ENCODE measurements around the gene EPB41L3. TPM values are rescaled to one million over a fixed set of nuclear protein-coding genes. Genes with fewer than 3 reads are reported as not detected.

Gene EPB41L3
- total RNA-seq, 2 experiments from 2014 or later: 0.73 to 0.86 TPM

DNA sequence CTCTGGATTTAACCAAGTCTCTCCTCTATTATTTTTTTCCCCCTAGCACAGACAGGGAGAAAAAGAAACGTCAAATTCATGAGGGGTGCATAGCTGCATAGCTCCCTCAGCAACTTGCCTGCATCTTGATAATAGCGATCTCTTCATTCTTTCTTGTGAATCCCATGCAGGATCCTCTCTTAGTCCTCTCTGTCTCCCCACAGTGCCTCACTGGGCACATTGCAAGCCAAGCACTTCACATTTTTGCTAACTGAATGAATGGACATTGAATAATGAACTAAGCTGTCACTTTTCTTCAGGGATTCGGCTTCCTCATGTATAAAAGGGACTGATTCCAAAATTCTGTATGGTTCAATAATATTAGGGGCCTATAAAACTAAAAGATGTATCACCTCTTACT is 2.9 kb upstream of the EPB41L3 start:
- ChIA-PET CTCF (no interaction called here), POLR2A (no interaction called here)
- DNase-seq: no peak
- H3K9me3 Mint-ChIP-seq: no peaks in the 10 kb centered on the region
- peaks cover 3% of the 10 kb centered on the region for H3K4me1 Mint-ChIP-seq
- no peak overlapping the region for H3K27ac Mint-ChIP-seq
- H3K4me3 Mint-ChIP-seq: no peak overlapping the region
- H3K36me3 Mint-ChIP-seq (ENCODE audit: low read depth): no peaks in the 10 kb centered on the region
- H3K27me3 Mint-ChIP-seq: peaks cover 23% of the 10 kb centered on the region

DNA sequence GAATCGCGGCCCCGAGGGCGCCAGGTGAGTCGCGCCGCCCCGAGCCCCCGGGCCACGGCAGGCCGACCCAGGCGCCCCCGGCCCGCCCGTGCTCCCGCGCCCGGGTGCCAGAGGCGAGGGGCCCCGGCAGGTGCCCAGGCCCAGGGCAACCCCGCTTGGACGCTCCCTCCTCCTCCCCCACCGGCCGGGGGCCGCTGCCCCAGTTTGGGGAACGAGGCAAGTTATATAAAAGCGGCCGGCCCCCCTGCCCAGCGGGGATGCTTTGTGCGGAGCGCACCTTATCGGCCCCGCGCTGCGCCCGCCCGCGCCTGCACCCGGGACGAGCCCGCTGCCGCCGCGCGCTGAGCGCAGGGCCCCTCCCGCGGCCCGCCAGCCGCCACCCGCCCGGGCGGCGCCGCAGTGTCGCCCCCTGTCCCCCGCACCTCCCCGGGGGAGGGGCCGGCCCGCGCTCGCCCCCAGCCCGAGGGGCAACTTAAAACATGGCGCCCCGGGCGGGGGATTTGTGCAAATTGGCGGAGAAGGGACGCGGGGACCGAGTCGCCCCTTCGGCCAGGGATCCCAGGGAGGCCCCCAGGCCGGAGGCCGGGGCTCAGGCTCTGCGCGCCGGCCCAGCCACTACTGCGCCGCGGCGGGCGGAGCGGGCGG is 639 bp downstream of the EPB41L3 start:
- H3K27ac Mint-ChIP-seq: no peak overlapping the region
- no peak for DNase-seq
- ChIA-PET POLR2A (no interaction called here), CTCF (no interaction called here)
- no peaks in the 10 kb centered on the region for H3K36me3 Mint-ChIP-seq (ENCODE audit: low read depth)
- no peak overlapping the region for H3K4me3 Mint-ChIP-seq
- H3K9me3 Mint-ChIP-seq: no peaks in the 10 kb centered on the region
- peaks cover 3% of the 10 kb centered on the region for H3K4me1 Mint-ChIP-seq
- H3K27me3 Mint-ChIP-seq: peaks cover 31% of the 10 kb centered on the region

- no peak overlapping the region for H3K4me3 Mint-ChIP-seq
- no peak overlapping the region for H3K27ac Mint-ChIP-seq
- H3K36me3 Mint-ChIP-seq (ENCODE audit: low read depth): no peaks in the 10 kb centered on the region
- peaks cover 31% of the 10 kb centered on the region for H3K27me3 Mint-ChIP-seq
- ChIA-PET POLR2A (no interaction called here), CTCF (no interaction called here)
- H3K4me1 Mint-ChIP-seq: peaks cover 3% of the 10 kb centered on the region
- DNase-seq: no peak
- H3K9me3 Mint-ChIP-seq: no peaks in the 10 kb centered on the region
Measured at GRCh38 chr18:5542515-5543035, 1.2 kb downstream of the EPB41L3 start.

DNA sequence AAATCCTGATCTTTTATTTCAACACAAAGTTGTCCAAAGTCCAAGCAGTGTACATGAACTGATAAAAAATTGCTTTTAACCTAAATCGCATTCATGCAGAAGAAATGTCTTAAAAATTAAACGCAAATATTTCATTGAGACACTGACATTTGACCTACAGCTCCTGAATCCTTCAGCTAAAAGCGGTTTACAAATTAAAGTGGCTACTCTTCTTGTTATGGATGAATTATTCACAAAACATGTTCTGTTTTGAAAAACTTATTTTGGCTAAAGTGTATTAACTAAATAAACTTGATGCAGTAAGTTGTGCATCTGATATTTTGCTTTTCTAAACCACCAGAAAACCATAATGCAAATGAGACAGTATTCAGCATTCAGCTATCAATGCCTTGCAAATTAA is 2.2 kb downstream of the EPB41L3 start:
- H3K27me3 Mint-ChIP-seq: peaks cover 31% of the 10 kb centered on the region
- H3K36me3 Mint-ChIP-seq (ENCODE audit: low read depth): no peaks in the 10 kb centered on the region
- DNase-seq: no peak
- no peak overlapping the region for H3K27ac Mint-ChIP-seq
- peaks cover 3% of the 10 kb centered on the region for H3K4me1 Mint-ChIP-seq
- CTCF ChIA-PET: no interaction called here
- H3K9me3 Mint-ChIP-seq: no peaks in the 10 kb centered on the region
- H3K4me3 Mint-ChIP-seq: no peak overlapping the region
- POLR2A ChIA-PET: no interaction called here

DNA sequence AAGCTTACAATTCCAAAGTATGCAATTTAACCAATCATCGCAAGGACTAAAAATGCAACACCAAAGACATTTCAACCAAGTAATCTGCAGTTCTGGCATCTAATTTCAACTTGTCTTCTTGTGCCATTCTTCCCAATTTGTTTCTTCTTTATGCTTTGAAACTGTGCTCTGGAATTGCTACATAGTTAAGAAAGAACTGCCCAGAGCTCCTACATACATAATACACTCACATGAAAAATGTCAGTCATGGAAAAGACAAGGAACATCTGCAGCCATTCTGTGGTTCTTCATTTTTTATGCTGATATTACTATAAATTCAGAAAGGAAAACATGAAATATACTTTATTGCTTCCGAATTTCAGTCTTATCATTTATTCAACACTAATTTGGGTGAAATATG is 4.4 kb downstream of the EPB41L3 start:
- H3K9me3 Mint-ChIP-seq: no peaks in the 10 kb centered on the region
- no peaks in the 10 kb centered on the region for H3K36me3 Mint-ChIP-seq (ENCODE audit: low read depth)
- CTCF ChIA-PET: no interaction called here

GRCh38 chr18:5538544-5538943 is 5.3 kb downstream of the EPB41L3 start:
- H3K4me1 Mint-ChIP-seq: peaks cover 3% of the 10 kb centered on the region
- no peaks in the 10 kb centered on the region for H3K36me3 Mint-ChIP-seq (ENCODE audit: low read depth)
- no peak overlapping the region for H3K4me3 Mint-ChIP-seq
- H3K27ac Mint-ChIP-seq: no peak overlapping the region
- peaks cover 22% of the 10 kb centered on the region for H3K27me3 Mint-ChIP-seq
- H3K9me3 Mint-ChIP-seq: no peaks in the 10 kb centered on the region
- POLR2A ChIA-PET: no interaction called here
- no peak for DNase-seq
- CTCF ChIA-PET: interaction anchor here (0.6 to 0.7 kb wide), 2 partner anchors 176 to 843 kb away, joined by 3 to 4 read pairs; no protein-coding TSS in a partner anchor

More for the DNA sequence above, 4.4 kb downstream of the EPB41L3 start:
- DNase-seq: no peak
- peaks cover 3% of the 10 kb centered on the region for H3K4me1 Mint-ChIP-seq
- no peak overlapping the region for H3K27ac Mint-ChIP-seq
- no peak overlapping the region for H3K4me3 Mint-ChIP-seq
- POLR2A ChIA-PET: no interaction called here
- H3K27me3 Mint-ChIP-seq: peaks cover 25% of the 10 kb centered on the region

DNA sequence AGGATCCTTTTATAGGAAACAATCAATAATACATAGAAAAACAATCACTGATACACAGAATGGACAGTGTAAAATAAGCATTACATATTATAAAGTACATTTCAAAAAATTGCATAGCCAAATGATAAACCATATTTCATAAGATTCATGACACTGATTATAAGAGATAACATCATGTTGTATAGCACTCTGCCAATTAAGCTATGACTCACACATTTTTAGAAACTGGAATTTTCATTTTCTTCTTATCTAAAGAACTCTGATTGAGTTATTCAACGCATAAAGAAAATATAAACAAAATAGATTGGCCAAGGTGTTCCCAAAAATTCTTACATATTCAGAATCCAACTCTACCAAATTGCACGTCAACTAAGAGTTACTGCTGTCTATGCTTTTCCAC is 5.9 kb downstream of the EPB41L3 start:
- no peak overlapping the region for H3K4me3 Mint-ChIP-seq

DNA sequence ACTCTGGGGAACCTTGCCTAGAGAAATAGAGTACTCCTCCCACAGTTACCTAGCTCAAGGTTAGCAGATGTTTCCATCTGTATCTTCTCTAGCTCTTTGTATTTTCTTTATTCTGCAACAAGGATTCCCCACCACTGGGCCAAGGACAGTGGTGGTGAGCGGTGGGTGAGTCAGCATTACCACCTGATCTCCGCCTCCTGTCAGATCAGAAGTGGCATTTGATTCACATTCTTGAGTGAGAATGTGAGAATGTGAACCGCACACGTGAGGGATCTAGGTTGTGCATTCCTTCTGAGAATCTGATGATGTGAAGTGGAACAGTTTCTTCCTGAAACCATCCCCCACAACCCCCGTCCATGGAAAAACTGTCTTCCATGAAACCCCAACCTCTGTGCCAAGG is 9.0 kb downstream of the EPB41L3 start:
- ChIA-PET CTCF (no interaction called here), POLR2A (no interaction called here)
- H3K27me3 Mint-ChIP-seq: peaks cover 2% of the 10 kb centered on the region
- no peak overlapping the region for H3K4me3 Mint-ChIP-seq
- no peak for DNase-seq
- no peak overlapping the region for H3K27ac Mint-ChIP-seq
- H3K9me3 Mint-ChIP-seq: no peaks in the 10 kb centered on the region
- no peaks in the 10 kb centered on the region for H3K36me3 Mint-ChIP-seq (ENCODE audit: low read depth)
- H3K4me1 Mint-ChIP-seq: no peaks in the 10 kb centered on the region

More for the DNA sequence above, 5.9 kb downstream of the EPB41L3 start:
- Mint-ChIP-seq H3K36me3 (ENCODE audit: low read depth) (no peaks in the 10 kb centered on the region), H3K4me1 (peaks cover 3% of the 10 kb centered on the region), H3K27me3 (peaks cover 22% of the 10 kb centered on the region), H3K9me3 (no peaks in the 10 kb centered on the region), H3K27ac (no peak overlapping the region)
- POLR2A ChIA-PET: no interaction called here
- no peak for DNase-seq
- CTCF ChIA-PET: no interaction called here

GRCh38 chr18:5532066-5532465 is 11.7 kb downstream of the EPB41L3 start:
- no peak overlapping the region for H3K4me3 Mint-ChIP-seq
- no peaks in the 10 kb centered on the region for H3K27me3 Mint-ChIP-seq
- no peaks in the 10 kb centered on the region for H3K9me3 Mint-ChIP-seq
- ChIA-PET POLR2A (no interaction called here), CTCF (no interaction called here)
- no peak for DNase-seq
- H3K27ac Mint-ChIP-seq: no peak overlapping the region
- no peaks in the 10 kb centered on the region for H3K36me3 Mint-ChIP-seq (ENCODE audit: low read depth)
- H3K4me1 Mint-ChIP-seq: no peaks in the 10 kb centered on the region

GRCh38 chr18:5530629-5531178 is 13.1 kb downstream of the EPB41L3 start:
- Mint-ChIP-seq H3K4me3 (no peak overlapping the region), H3K4me1 (no peaks in the 10 kb centered on the region), H3K9me3 (no peaks in the 10 kb centered on the region), H3K27me3 (no peaks in the 10 kb centered on the region), H3K36me3 (ENCODE audit: low read depth) (no peaks in the 10 kb centered on the region), H3K27ac (no peak overlapping the region)
- DNase-seq: no peak
- CTCF ChIA-PET: no interaction called here
- POLR2A ChIA-PET: no interaction called here

- no peaks in the 10 kb centered on the region for H3K9me3 Mint-ChIP-seq
- POLR2A ChIA-PET: no interaction called here
- H3K4me1 Mint-ChIP-seq: no peaks in the 10 kb centered on the region
- no peak overlapping the region for H3K4me3 Mint-ChIP-seq
- H3K27ac Mint-ChIP-seq: no peak overlapping the region
- CTCF ChIA-PET: no interaction called here
- H3K27me3 Mint-ChIP-seq: no peaks in the 10 kb centered on the region
- no peaks in the 10 kb centered on the region for H3K36me3 Mint-ChIP-seq (ENCODE audit: low read depth)
- no peak for DNase-seq
Measured at GRCh38 chr18:5529471-5529870, 14.3 kb downstream of the EPB41L3 start.

- Mint-ChIP-seq H3K27ac (no peak overlapping the region), H3K27me3 (no peaks in the 10 kb centered on the region), H3K36me3 (ENCODE audit: low read depth) (no peaks in the 10 kb centered on the region), H3K4me1 (no peaks in the 10 kb centered on the region), H3K9me3 (no peaks in the 10 kb centered on the region), H3K4me3 (no peak overlapping the region)
- POLR2A ChIA-PET: no interaction called here
- DNase-seq: no peak
- CTCF ChIA-PET: no interaction called here
Measured at GRCh38 chr18:5527603-5528002, 16.2 kb downstream of the EPB41L3 start.

GRCh38 chr18:5524660-5525059 is 19.1 kb downstream of the EPB41L3 start:
- Mint-ChIP-seq H3K9me3 (no peaks in the 10 kb centered on the region), H3K27ac (no peak overlapping the region), H3K27me3 (no peaks in the 10 kb centered on the region), H3K4me3 (no peak overlapping the region), H3K36me3 (ENCODE audit: low read depth) (no peaks in the 10 kb centered on the region), H3K4me1 (no peaks in the 10 kb centered on the region)
- ChIA-PET POLR2A (no interaction called here), CTCF (interaction anchor here (1.1 kb wide), 1 partner anchor 501 kb away, joined by 3 read pairs; no protein-coding TSS in a partner anchor)
- DNase-seq: no peak

- H3K9me3 Mint-ChIP-seq: no peaks in the 10 kb centered on the region
- DNase-seq: no peak
- no peaks in the 10 kb centered on the region for H3K4me1 Mint-ChIP-seq
- H3K27me3 Mint-ChIP-seq: no peaks in the 10 kb centered on the region
- no peak overlapping the region for H3K4me3 Mint-ChIP-seq
- no peaks in the 10 kb centered on the region for H3K36me3 Mint-ChIP-seq (ENCODE audit: low read depth)
- ChIA-PET CTCF (no interaction called here), POLR2A (no interaction called here)
- no peak overlapping the region for H3K27ac Mint-ChIP-seq
Measured at GRCh38 chr18:5521000-5521399, 22.8 kb downstream of the EPB41L3 start.
